CD4-positive, CD25-positive, alpha-beta regulatory T cell (primary cell): Measurements from ENCODE around the gene GARIN1A. TPM values are rescaled to one million over a fixed set of nuclear protein-coding genes. Genes with fewer than 3 reads are reported as not detected.

Experiments
- ATAC-seq, 2 donors: fragments of 150-1000 bp; cut with Tn5 transposase; one replicate each; pipeline ENCODE4 v1.10.0; 2021; ENCODE audit warnings: low read depth in 2 of 2, moderate number of reproducible peaks in 2 of 2, moderate library complexity in 1 of 2
- DNase-seq, 3 donors: peaks; one replicate each; pipeline versions ENCODE4 v3.0.0 to v3.0.0-alpha.2; 2012 to 2022; ENCODE audit warnings: mixed read lengths in 1 of 3
- H3K27ac ChIP-seq: one replicate; pipeline ENCODE4 v1.7.0; 2013; ENCODE audit warnings: mild to moderate bottlenecking, low read length; ENCODE audit not compliant: insufficient read depth, poor library complexity, severe bottlenecking
- H3K27me3 ChIP-seq: one replicate; pipeline ENCODE4 v1.7.0; 2013; ENCODE audit warnings: low read length; ENCODE audit not compliant: control insufficient read depth, insufficient read depth
- H3K36me3 ChIP-seq: one replicate; pipeline ENCODE4 v1.7.0; 2013; ENCODE audit warnings: mild to moderate bottlenecking, low read length, moderate library complexity; ENCODE audit not compliant: control insufficient read depth, insufficient read depth
- H3K4me1 ChIP-seq: 2 replicates; pipeline ENCODE4 v1.7.0; 2013; ENCODE audit warnings: mild to moderate bottlenecking, low read length; ENCODE audit not compliant: insufficient read depth, control insufficient read depth, poor library complexity, severe bottlenecking
- H3K4me3 ChIP-seq: one replicate; pipeline ENCODE4 v1.7.0; 2013; ENCODE audit warnings: low read depth, mild to moderate bottlenecking, low read length, moderate library complexity
- H3K9me3 ChIP-seq, 2 experiments: 1 replicate in 1 of 2; 2 replicates in 1 of 2; pipeline ENCODE4 v1.7.0; 2013; ENCODE audit warnings: low read length in 2 of 2, mild to moderate bottlenecking in 1 of 2, moderate library complexity in 1 of 2; ENCODE audit not compliant: control insufficient read depth in 2 of 2
- H3K27ac Mint-ChIP-seq, 3 donors: one replicate each; pipeline ENCODE4 v1.8.0; 2020 to 2022; ENCODE audit warnings: mild to moderate bottlenecking in 3 of 3, mixed read lengths in 3 of 3, moderate library complexity in 2 of 3
- H3K27me3 Mint-ChIP-seq: one replicate; pipeline ENCODE4 v1.8.0; 2022; ENCODE audit warnings: mild to moderate bottlenecking, mixed read lengths
- H3K36me3 Mint-ChIP-seq: one replicate; pipeline ENCODE4 v1.8.0; 2020; ENCODE audit warnings: mixed read lengths
- H3K4me1 Mint-ChIP-seq, 4 donors: one replicate each; pipeline ENCODE4 v1.8.0; 2020 to 2022; ENCODE audit warnings: mixed read lengths in 4 of 4, mild to moderate bottlenecking in 1 of 4
- H3K4me3 Mint-ChIP-seq, 4 donors: one replicate each; pipeline ENCODE4 v1.8.0; 2020 to 2022; ENCODE audit warnings: mild to moderate bottlenecking in 4 of 4, mixed read lengths in 4 of 4, moderate library complexity in 3 of 4
- H3K9me3 Mint-ChIP-seq, 7 donors: one replicate each; pipeline ENCODE4 v1.8.0; 2020 to 2022; ENCODE audit warnings: mixed read lengths in 7 of 7, mild to moderate bottlenecking in 3 of 7, moderate library complexity in 2 of 7
- polyA plus RNA-seq, 4 donors: library from polyadenylated mRNA; unstranded; fragments of 300-500 nt; fragmentation: Illumina TruSeq; gene quantifications; one replicate each; pipeline ENCODE4 v1.2.3, GENCODE V29; 2021
- total RNA-seq: library from RNA; stranded (reverse); gene quantifications from one replicate; pipeline ENCODE4 v1.2.3, GENCODE V29; 2022

GARIN1A gene
- total and polyA plus RNA-seq, 5 donors from 2014 or later, result 0.14 to 1.9 TPM; not detected in 3

DNA sequence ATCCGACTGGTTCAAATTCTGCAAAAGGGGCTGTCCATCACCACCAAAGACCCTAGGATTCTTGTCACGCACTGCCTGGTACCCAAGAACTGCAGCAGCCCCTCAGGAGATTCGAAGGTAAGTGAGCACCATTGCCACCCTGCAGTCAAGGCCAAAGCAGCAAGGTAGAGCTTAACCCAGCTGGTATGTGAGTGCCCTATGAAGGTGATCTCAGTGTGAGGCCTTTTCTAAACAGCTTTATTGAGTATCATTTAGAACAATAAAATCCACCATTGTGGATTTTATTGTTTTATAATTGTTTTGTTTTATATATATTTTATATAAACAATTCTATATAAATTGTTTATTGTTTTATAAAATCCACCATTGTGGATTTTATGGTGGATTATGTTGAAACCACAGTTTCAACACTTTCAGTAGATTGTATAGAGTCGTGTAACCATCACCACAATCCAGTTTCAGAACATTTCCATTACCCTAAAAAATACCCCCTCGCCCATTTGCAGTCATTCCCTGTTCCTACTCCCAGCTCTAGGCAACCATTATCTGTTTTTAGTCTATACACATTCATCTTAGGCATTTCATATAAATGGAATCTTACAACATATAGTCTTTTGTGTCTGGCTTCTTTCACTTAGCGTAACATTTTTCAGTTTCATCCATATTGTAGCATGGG lies 47.0 kb downstream of the GARIN1A start:
- Histone ChIP-seq H3K27me3 (peaks cover 5% of the 10 kb centered on the region), H3K27ac (no peak overlapping the region), H3K4me1 (no peaks in the 10 kb centered on the region), H3K36me3 (no peaks in the 10 kb centered on the region), H3K4me3 (no peak overlapping the region), H3K9me3 (no peaks in the 10 kb centered on the region)
- no peak overlapping the region for H3K4me3 Mint-ChIP-seq
- peaks cover 39% of the 10 kb centered on the region for H3K27me3 Mint-ChIP-seq
- H3K27ac Mint-ChIP-seq, result no peak overlapping the region
- H3K9me3 Mint-ChIP-seq, result no peaks in the 10 kb centered on the region
- no peaks in the 10 kb centered on the region for H3K36me3 Mint-ChIP-seq
- ATAC-seq (no peak), DNase-seq (no peak)
- no peaks in the 10 kb centered on the region for H3K4me1 Mint-ChIP-seq

DNA sequence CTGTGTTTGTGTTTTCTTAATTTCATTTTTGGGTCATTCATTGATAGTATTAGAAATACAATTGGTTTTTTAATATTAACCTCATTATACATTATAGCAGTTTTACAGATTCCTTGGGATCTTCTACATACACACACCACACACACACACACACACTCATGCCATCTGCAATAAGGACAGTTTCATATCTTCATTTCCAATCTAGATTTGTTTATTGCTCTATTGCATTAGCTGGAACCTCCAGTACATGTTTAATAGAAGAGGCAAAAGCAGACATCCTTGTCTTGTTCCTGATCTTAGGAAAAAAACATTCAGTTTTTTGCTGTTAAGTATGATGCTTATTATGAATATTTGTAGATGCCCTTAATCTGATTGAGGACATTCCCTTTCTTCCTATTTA lies 49.3 kb downstream of the GARIN1A start:
- Histone ChIP-seq H3K36me3 (no peaks in the 10 kb centered on the region), H3K4me1 (no peaks in the 10 kb centered on the region), H3K27ac (no peak overlapping the region), H3K27me3 (peaks cover 6% of the 10 kb centered on the region), H3K4me3 (no peak overlapping the region), H3K9me3 (no peaks in the 10 kb centered on the region)
- H3K27me3 Mint-ChIP-seq, result peaks cover 25% of the 10 kb centered on the region
- H3K36me3 Mint-ChIP-seq, result no peaks in the 10 kb centered on the region
- no peak for DNase-seq
- no peak overlapping the region for H3K27ac Mint-ChIP-seq
- no peaks in the 10 kb centered on the region for H3K9me3 Mint-ChIP-seq
- no peaks in the 10 kb centered on the region for H3K4me1 Mint-ChIP-seq
- no peak for ATAC-seq
- no peak overlapping the region for H3K4me3 Mint-ChIP-seq

Other genes starting within 250 kb of the GARIN1A start
- 4.1 TPM for gene HILPDA, start 216.4 kb upstream of the GARIN1A start, total RNA-seq
- gene HILPDA, start 216.4 kb upstream of the GARIN1A start, polyA plus RNA-seq, result 1 to 10 TPM; 1.6 to 8.8 (median 5.5) TPM
- 19.6 TPM for gene METTL2B, start 195.5 kb upstream of the GARIN1A start, total RNA-seq
- gene METTL2B, start 195.5 kb upstream of the GARIN1A start, polyA plus RNA-seq, result 10 to 100 TPM in 3 of 4 donors, 1 to 10 TPM in 1; 9.2 to 17.0 (median 13.8) TPM
- gene CALU, start 67.1 kb downstream of the GARIN1A start, total RNA-seq, result 30.2 TPM
- 10 to 100 TPM; 19.1 to 27.3 (median 23.7) TPM for gene CALU, start 67.1 kb downstream of the GARIN1A start, polyA plus RNA-seq
- not detected for gene OPN1SW, start 103.5 kb downstream of the GARIN1A start, total RNA-seq
- not detected for gene OPN1SW, start 103.5 kb downstream of the GARIN1A start, polyA plus RNA-seq
- gene CCDC136, start 119.7 kb downstream of the GARIN1A start, total RNA-seq, result 14.1 TPM
- 1 to 10 TPM in 2 of 4 donors, under 1 TPM in 2; 0.48 to 2.9 (median 1.1) TPM for gene CCDC136, start 119.7 kb downstream of the GARIN1A start, polyA plus RNA-seq
- gene FLNC, start 158.1 kb downstream of the GARIN1A start, total RNA-seq, result not detected
- gene FLNC, start 158.1 kb downstream of the GARIN1A start, polyA plus RNA-seq, result not detected
- gene ATP6V1F, start 190.6 kb downstream of the GARIN1A start, total RNA-seq, result 67.9 TPM
- gene ATP6V1F, start 190.6 kb downstream of the GARIN1A start, polyA plus RNA-seq, result 100 to 1,000 TPM; 306 to 361 (median 340) TPM
- 0.22 TPM for gene KCP, start 238.4 kb downstream of the GARIN1A start, total RNA-seq
- gene KCP, start 238.4 kb downstream of the GARIN1A start, polyA plus RNA-seq, result under 1 TPM in 2 of 4 donors, not detected in 2; 0.08 TPM